Liver (tissue), 9 donors: Measurements from ENCODE around the gene NMU. TPM values are rescaled to one million over a fixed set of nuclear protein-coding genes. Genes with fewer than 3 reads are reported as not detected.

ENCODE experiments used
- DNase-seq: peaks from one replicate; pipeline ENCODE4 v3.0.0-alpha.2; 2017; ENCODE audit warnings: low spot score
- H3K27ac ChIP-seq, 2 donors: one replicate each; pipeline ENCODE4 v1.7.0; 2013; ENCODE audit warnings: inconsistent platforms in 2 of 2, low read length in 2 of 2, control low read depth in 1 of 2, low read depth in 1 of 2, mild to moderate bottlenecking in 1 of 2
- H3K27me3 ChIP-seq, 4 donors: one replicate each; pipeline versions ENCODE4 v1.6.1 to v1.7.0; 2013; ENCODE audit warnings: low read length in 3 of 4, inconsistent platforms in 1 of 4, mild to moderate bottlenecking in 1 of 4, moderate library complexity in 1 of 4; ENCODE audit not compliant: control insufficient read depth in 4 of 4, insufficient read depth in 4 of 4
- H3K36me3 ChIP-seq, 4 donors: one replicate each; pipeline versions ENCODE4 v1.6.1 to v1.7.0; 2013; ENCODE audit warnings: low read length in 3 of 4, mild to moderate bottlenecking in 3 of 4, low read depth in 1 of 4, moderate library complexity in 1 of 4; ENCODE audit not compliant: control insufficient read depth in 4 of 4, insufficient read depth in 3 of 4
- H3K4me1 ChIP-seq, 4 donors: one replicate each; pipeline versions ENCODE4 v1.6.1 to v1.7.0; 2013; ENCODE audit warnings: low read length in 3 of 4, mild to moderate bottlenecking in 3 of 4, moderate library complexity in 1 of 4; ENCODE audit not compliant: control insufficient read depth in 4 of 4, insufficient read depth in 4 of 4
- H3K4me3 ChIP-seq, 3 donors: one replicate each; pipeline versions ENCODE4 v1.6.1 to v1.7.0; 2013; ENCODE audit warnings: low read length in 3 of 3, control low read depth in 1 of 3, low read depth in 1 of 3, mild to moderate bottlenecking in 1 of 3
- H3K9ac ChIP-seq, 2 donors: one replicate each; pipeline ENCODE4 v1.7.0; 2013; ENCODE audit warnings: low read length in 2 of 2, mild to moderate bottlenecking in 2 of 2, moderate library complexity in 2 of 2, control low read depth in 1 of 2, low read depth in 1 of 2
- H3K9me3 ChIP-seq, 4 donors: one replicate each; pipeline versions ENCODE4 v1.6.1 to v1.7.0; 2013; ENCODE audit warnings: low read length in 3 of 4; ENCODE audit not compliant: control insufficient read depth in 4 of 4
- ATF3 ChIP-seq: IDR thresholded peaks from 2 replicates; pipeline ENCODE4 v1.6.1; 2016; ENCODE audit warnings: antibody characterized with exemption
- CTCF ChIP-seq: fragments of 150-350 bp; IDR thresholded peaks from 2 replicates; pipeline ENCODE4 v1.5.1; 2017; ENCODE audit warnings: improper control_type of control experiment, low read depth, low read length; ENCODE audit not compliant: missing input control
- EGR1 ChIP-seq, 2 donors: IDR thresholded peaks; 2 replicates each; pipeline ENCODE4 v1.6.1; 2016 to 2018; ENCODE audit warnings: antibody characterized with exemption in 2 of 2, low read depth in 2 of 2
- FOXA1 ChIP-seq: IDR thresholded peaks from 2 replicates; pipeline ENCODE4 v1.6.1; 2016; ENCODE audit warnings: antibody characterized with exemption
- FOXA2 ChIP-seq: IDR thresholded peaks from 2 replicates; pipeline ENCODE4 v1.6.1; 2016; ENCODE audit warnings: antibody characterized with exemption
- GABPA ChIP-seq, 2 donors: IDR thresholded peaks in 1 of 2; conservative IDR thresholded peaks in 1 of 2; 2 replicates each; pipeline ENCODE4 v1.6.1; 2016; ENCODE audit warnings: antibody characterized with exemption in 2 of 2, mild to moderate bottlenecking in 1 of 2, moderate library complexity in 1 of 2
- HNF4A ChIP-seq, 2 donors: conservative IDR thresholded peaks; 2 replicates each; pipeline ENCODE4 v1.6.1; 2016; ENCODE audit warnings: antibody characterized with exemption in 2 of 2, mild to moderate bottlenecking in 2 of 2
- HNF4G ChIP-seq: IDR thresholded peaks from 2 replicates; pipeline ENCODE4 v1.6.1; 2016; ENCODE audit warnings: antibody characterized with exemption
- JUND ChIP-seq, 2 donors: IDR thresholded peaks; 2 replicates each; pipeline ENCODE4 v1.6.1; 2016; ENCODE audit warnings: antibody characterized with exemption in 2 of 2
- MAX ChIP-seq: IDR thresholded peaks from 2 replicates; pipeline ENCODE4 v1.6.1; 2016; ENCODE audit warnings: antibody characterized with exemption
- NR2F2 ChIP-seq: IDR thresholded peaks from 2 replicates; pipeline ENCODE4 v1.6.1; 2016; ENCODE audit warnings: antibody characterized with exemption
- RAD21 ChIP-seq, 2 donors: IDR thresholded peaks; 2 replicates each; pipeline ENCODE4 v1.6.1; 2016; ENCODE audit warnings: antibody characterized with exemption in 2 of 2, mild to moderate bottlenecking in 2 of 2
- REST ChIP-seq: IDR thresholded peaks from 2 replicates; pipeline ENCODE4 v1.6.1; 2016; ENCODE audit warnings: antibody characterized with exemption, mild to moderate bottlenecking
- RXRA ChIP-seq, 2 donors: IDR thresholded peaks; 2 replicates each; pipeline ENCODE4 v1.6.1; 2017 to 2018; ENCODE audit warnings: antibody characterized with exemption in 2 of 2, mild to moderate bottlenecking in 1 of 2
- SP1 ChIP-seq: IDR thresholded peaks from 2 replicates; pipeline ENCODE4 v1.6.1; 2018; ENCODE audit warnings: antibody characterized with exemption, mild to moderate bottlenecking
- TAF1 ChIP-seq: conservative IDR thresholded peaks from 2 replicates; pipeline ENCODE4 v1.6.1; 2016; ENCODE audit warnings: antibody characterized with exemption, mild to moderate bottlenecking
- YY1 ChIP-seq: IDR thresholded peaks from 2 replicates; pipeline ENCODE4 v1.6.1; 2016; ENCODE audit warnings: antibody characterized with exemption, mild to moderate bottlenecking
- ZBTB33 ChIP-seq: IDR thresholded peaks from 2 replicates; pipeline ENCODE4 v1.6.1; 2016; ENCODE audit warnings: antibody characterized with exemption
- WGBS: extraction: QIAGEN DNeasy Blood & Tissue Kit; methylation state at CpG from one replicate; pipeline ENCODE4 v1.1.7; 2013; 5-methylcytosine and 5-hydroxymethylcytosine counted together
- polyA plus RNA-seq, 2 donors: library from polyadenylated mRNA; stranded (reverse) in 1 of 2; unstranded in 1 of 2; fragments of 200-250 nt in 1 of 2; fragments of >200 nt in 1 of 2; fragmentation: Nextera tagmentation in 1 of 2; extraction: Ambion mirVana in 1 of 2; gene quantifications; one replicate each; pipeline versions ENCODE4 v1.2.1 to v1.2.3, GENCODE V29; 2013 to 2015
- total RNA-seq, 2 donors: library from RNA; depleted of rRNA; stranded (reverse); fragments of >200 nt; gene quantifications; one replicate each; pipeline ENCODE4 v1.2.3, GENCODE V29; 2014
- donor health status: healthy.
- donor health status: healthy.
- donor health status: healthy.
- donor health status: healthy.
- donor health status: healthy.

Gene NMU
- total and polyA plus RNA-seq, 4 donors: 1.6 TPM; not detected in 3

GRCh38 chr4:55578341-55579010, 57.6 kb downstream of the NMU start:
- no peaks in the 10 kb centered on the region for H3K36me3 ChIP-seq
- TF ChIP-seq GABPA (IDR thresholded peaks at IDR 0.05 in 1 of 2, conservative IDR thresholded peaks at IDR 0.05 in 1 of 2) (no peak), NR2F2 (no peak)
- no peaks in the 10 kb centered on the region for H3K4me1 ChIP-seq
- H3K9ac ChIP-seq: no peak overlapping the region
- H3K4me3 ChIP-seq: no peak overlapping the region
- no peak overlapping the region for H3K27ac ChIP-seq
- H3K27me3 ChIP-seq: no peaks in the 10 kb centered on the region
- peaks cover 2 to 12% (median 3%) of the 10 kb centered on the region in 4 donors for H3K9me3 ChIP-seq
- DNase-seq: no peak

GRCh38 chr4:55575513-55575912, 60.6 kb downstream of the NMU start:
- H3K9me3 ChIP-seq: peaks cover 2 to 12% (median 3%) of the 10 kb centered on the region in 4 donors
- TF ChIP-seq NR2F2: no peak
- no peak for TF ChIP-seq ATF3

GRCh38 chr4:55574252-55574651, 61.8 kb downstream of the NMU start:
- no peaks in the 10 kb centered on the region for H3K4me1 ChIP-seq
- 56% methylated on average over 1 of the region's 1 CpG for WGBS
- TF ChIP-seq SP1 (no peak), RXRA (IDR thresholded peaks at IDR 0.05) (no peak), FOXA1 (no peak), CTCF (no peak), GABPA (IDR thresholded peaks at IDR 0.05 in 1 of 2, conservative IDR thresholded peaks at IDR 0.05 in 1 of 2) (no peak), RAD21 (IDR thresholded peaks at IDR 0.05) (no peak), HNF4G (no peak), MAX (no peak), REST (no peak), ZBTB33 (no peak), FOXA2 (no peak), EGR1 (IDR thresholded peaks at IDR 0.05; ENCODE audit: low read depth in 2 of 2) (no peak), TAF1 (no peak), ATF3 (no peak), HNF4A (conservative IDR thresholded peaks at IDR 0.05) (no peak), JUND (IDR thresholded peaks at IDR 0.05) (no peak), YY1 (no peak)
- no peak overlapping the region for H3K9ac ChIP-seq
- no peaks in the 10 kb centered on the region for H3K36me3 ChIP-seq
- no peak overlapping the region for H3K27ac ChIP-seq
- DNase-seq: no peak
- H3K27me3 ChIP-seq: peaks cover 0 to 2% (median 0%) of the 10 kb centered on the region in 4 donors
- no peak overlapping the region for H3K4me3 ChIP-seq
- H3K9me3 ChIP-seq: peaks cover 2 to 12% (median 3%) of the 10 kb centered on the region in 4 donors

More at GRCh38 chr4:55575513-55575912, 60.6 kb downstream of the NMU start:
- 55% methylated on average over 1 of the region's 1 CpG for WGBS
- Histone ChIP-seq H3K36me3 (no peaks in the 10 kb centered on the region), H3K4me3 (no peak overlapping the region), H3K27me3 (peaks cover 0 to 2% (median 0%) of the 10 kb centered on the region in 4 donors), H3K9ac (no peak overlapping the region), H3K27ac (no peak overlapping the region), H3K4me1 (no peaks in the 10 kb centered on the region)
- no peak for DNase-seq
